Smooth muscle cell of the brain vasculature (primary cell): ENCODE measurements around the gene SSRP1.
"Not testable (repeated sequence)": the region's sequence is repeated elsewhere in the genome, so short reads cannot be mapped to it uniquely, and the experiment has no call there.

Source experiments
- DNase-seq: peaks from one replicate; pipeline ENCODE4 v3.0.0-alpha.2; 2012; ENCODE audit warnings: low read depth, low spot score

Gene SSRP1

GRCh38 chr11:57335343-57336110, at the start of gene SSRP1:
Gene SSRP1 (minus strand): TSS chr11:57335892. CDS start chr11:57335121, 771 bp downstream.
- DNase-seq, result no peak

GRCh38 chr11:57380975-57381374, 45.3 kb upstream of the SSRP1 start, which contains the start of gene PRG3:
Gene PRG3 (minus strand): TSS chr11:57381150. CDS start chr11:57380708, 442 bp downstream.
- DNase-seq, result no peak

GRCh38 chr11:57379732-57380131, 44.0 kb upstream of the SSRP1 start:
- peak; percentile 6 for DNase-seq

- DNase-seq, result no peak
Observed at GRCh38 chr11:57378186-57378585, 42.5 kb upstream of the SSRP1 start.

GRCh38 chr11:57377107-57377506, 41.4 kb upstream of the SSRP1 start:
- no peak for DNase-seq

GRCh38 chr11:57376095-57377090, 40.7 kb upstream of the SSRP1 start:
- no peak for DNase-seq

GRCh38 chr11:57375490-57375889, 39.8 kb upstream of the SSRP1 start:
- no peak for DNase-seq

- DNase-seq, result no peak
Observed at GRCh38 chr11:57374966-57375365, 39.3 kb upstream of the SSRP1 start.

- DNase-seq, result no peak
Observed at GRCh38 chr11:57373146-57373545, 37.5 kb upstream of the SSRP1 start.

GRCh38 chr11:57370941-57371340, 35.2 kb upstream of the SSRP1 start:
- DNase-seq, result no peak

GRCh38 chr11:57370251-57370650, 34.6 kb upstream of the SSRP1 start:
- no peak for DNase-seq

GRCh38 chr11:57368845-57369232, 33.1 kb upstream of the SSRP1 start:
- DNase-seq, result no peak

- DNase-seq, result no peak
Observed at GRCh38 chr11:57368106-57368844, 32.6 kb upstream of the SSRP1 start.

GRCh38 chr11:57364851-57365660, 29.4 kb upstream of the SSRP1 start:
- DNase-seq, result no peak

GRCh38 chr11:57363131-57364080, 27.7 kb upstream of the SSRP1 start:
- no peak for DNase-seq

GRCh38 chr11:57361926-57362325, 26.2 kb upstream of the SSRP1 start:
- DNase-seq, result no peak

GRCh38 chr11:57361420-57361819, 25.7 kb upstream of the SSRP1 start:
- DNase-seq, result not testable (repeated sequence)

- no peak for DNase-seq
Observed at GRCh38 chr11:57360991-57361390, 25.3 kb upstream of the SSRP1 start.

- no peak for DNase-seq
Observed at GRCh38 chr11:57359896-57360690, 24.4 kb upstream of the SSRP1 start.
